Activated T-cell treated with anti-CD3 and anti-CD28 coated beads, Interleukin-2, amount 50 U/mL, for 48 hours (primary cell): Measurements from ENCODE around the gene ZNF584.
"Not testable (repeated sequence)": the region's sequence is repeated elsewhere in the genome, so short reads cannot be mapped to it uniquely, and the experiment has no call there.

Experiments
- DNase-seq, 2 experiments: peaks; one replicate each; pipeline ENCODE4 v3.0.0-alpha.2; 2020

Gene ZNF584

GRCh38 chr19:58408152-58409009 lies at the start of gene ZNF584:
TSS of gene ZNF584 (plus strand) at chr19:58408649. CDS start at chr19:58409148, 499 bp downstream.
- DNase-seq = peak; percentile 96 to 98

- DNase-seq = peak; percentile 72 to 73
These were observed 46.6 kb upstream of the ZNF584 start for GRCh38 chr19:58361900-58362271.

- peak; percentile 95 to 98 for DNase-seq
These were observed 46.0 kb upstream of the ZNF584 start, which contains the start of gene ZNF497 for GRCh38 chr19:58362272-58362994. TSS of gene ZNF497 (minus strand) at chr19:58362751. CDS start at chr19:58357635, 5,116 bp downstream.

- no peak for DNase-seq
These were observed 44.3 kb upstream of the ZNF584 start for GRCh38 chr19:58364146-58364545.

- no peak for DNase-seq
These were observed 41.6 kb upstream of the ZNF584 start for GRCh38 chr19:58366585-58367430.

GRCh38 chr19:58367698-58368454 lies 40.6 kb upstream of the ZNF584 start:
- no peak for DNase-seq

- no peak for DNase-seq
These were observed 39.7 kb upstream of the ZNF584 start for GRCh38 chr19:58368561-58369360.

GRCh38 chr19:58372311-58373133 lies 35.9 kb upstream of the ZNF584 start:
- DNase-seq = no peak

- no peak for DNase-seq
These were observed 34.2 kb upstream of the ZNF584 start for GRCh38 chr19:58374200-58374599.

GRCh38 chr19:58376724-58377123 lies 31.7 kb upstream of the ZNF584 start:
- DNase-seq = not testable (repeated sequence)

- DNase-seq = no peak
These were observed 29.2 kb upstream of the ZNF584 start for GRCh38 chr19:58379246-58379645.

- no peak for DNase-seq
These were observed 28.3 kb upstream of the ZNF584 start for GRCh38 chr19:58380037-58380661.

GRCh38 chr19:58380662-58381459 lies 27.6 kb upstream of the ZNF584 start, which contains the start of gene ZNF837:
TSS of gene ZNF837 (minus strand) at chr19:58381030. CDS start at chr19:58369332, 11,698 bp downstream.
- peak; percentile 95 to 97 for DNase-seq

GRCh38 chr19:58381460-58382212 lies 26.8 kb upstream of the ZNF584 start:
- DNase-seq = no peak

- no peak for DNase-seq
These were observed 25.3 kb upstream of the ZNF584 start for GRCh38 chr19:58382997-58383603.

- DNase-seq = no peak
These were observed 23.0 kb upstream of the ZNF584 start for GRCh38 chr19:58385313-58385890.

GRCh38 chr19:58385891-58386575 lies 22.4 kb upstream of the ZNF584 start:
- peak; percentile 63 to 66 for DNase-seq
